ENCODE results near the gene C9orf43. TPM values are rescaled to one million over a fixed set of nuclear protein-coding genes. Genes with fewer than 3 reads are reported as not detected.

The C9orf43 gene
- total and polyA plus RNA-seq, 9 of the 15 experiments (the other 6 are each of a cell fraction or from before 2014, with no cell fraction given): 0.21 to 0.58 (median 0.33) TPM

DNA sequence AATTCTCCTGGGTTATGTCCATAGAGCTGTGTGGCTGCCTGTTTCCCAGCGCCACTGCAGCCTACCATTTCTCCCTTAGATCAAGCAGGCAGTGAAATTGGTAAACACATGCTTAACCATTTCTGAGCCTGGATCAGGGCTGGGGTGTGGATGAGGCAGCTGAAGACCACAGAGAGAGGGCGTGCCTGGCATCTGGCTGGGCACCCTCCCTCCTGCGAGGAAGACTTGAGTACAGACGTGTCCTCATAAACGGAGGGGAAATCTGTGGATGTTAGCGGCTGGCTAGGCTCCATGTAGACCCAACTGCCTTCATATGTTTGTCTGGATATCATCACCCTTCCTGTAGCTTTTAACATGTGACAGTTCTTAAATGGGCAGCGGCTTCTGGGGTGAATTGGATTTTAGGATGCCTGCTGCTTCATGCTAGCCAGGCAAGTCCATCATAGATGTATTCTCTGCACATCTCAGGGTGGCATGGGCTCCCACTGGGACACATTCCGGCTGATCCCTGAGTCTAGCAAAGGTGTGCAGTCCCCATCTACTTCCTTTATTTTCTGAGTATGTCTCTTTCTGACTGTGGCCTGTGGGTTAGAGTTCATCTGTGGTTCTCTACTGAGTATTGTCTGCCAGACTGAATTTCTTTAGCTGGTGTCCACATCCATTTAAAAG lies 63.9 kb downstream of the C9orf43 start (continued):
- TF ChIP-seq ZNF274 (IDR thresholded peaks at IDR 0.05; ENCODE audit: borderline replicate concordance, low read depth, low read length) (no peak), PCBP1 (IDR thresholded peaks at IDR 0.05; ENCODE audit: low read depth, low read length, poor library complexity, severe bottlenecking) (no peak), SIX5 (IDR thresholded peaks at IDR 0.05; ENCODE audit: borderline replicate concordance in 1 of 2, insufficient read depth in 1 of 2, low read depth in 1 of 2, low read length in 2 of 2) (no peak), RBM22 (IDR thresholded peaks at IDR 0.05; ENCODE audit: low read depth, low read length, poor library complexity, severe bottlenecking) (no peak)

DNA sequence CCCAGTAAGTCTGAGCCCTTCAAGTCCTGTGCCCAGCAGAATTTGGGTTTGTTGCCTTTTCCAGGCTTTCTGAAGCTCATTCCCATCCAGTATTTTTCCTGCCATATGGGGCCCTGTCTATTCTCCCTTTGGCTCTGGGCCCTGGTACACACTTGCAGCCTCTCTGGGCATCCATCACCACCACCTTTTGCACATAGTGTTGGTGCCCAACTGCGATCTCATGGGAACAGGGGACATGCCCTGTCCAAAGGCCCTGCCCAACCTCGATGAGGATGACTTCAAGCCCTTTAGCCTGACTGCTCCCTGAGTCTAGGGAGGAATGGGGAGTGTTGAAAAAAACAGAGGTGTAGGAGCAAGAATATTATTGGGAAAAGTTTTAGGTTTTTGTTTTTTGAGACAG lies 64.5 kb downstream of the C9orf43 start:
- H3K4me3 ChIP-seq: no peak overlapping the region
- H3K27me3 ChIP-seq (ENCODE audit: control insufficient read depth in 2 of 2, insufficient read depth in 2 of 2, low read length in 2 of 2): peaks cover 36 to 50% of the 10 kb centered on the region in 2 experiments
- H3K4me1 ChIP-seq (replicated peaks in 1 of 2; ENCODE audit: control insufficient read depth in 2 of 2, insufficient read depth in 2 of 2, low read length in 2 of 2): no peaks in the 10 kb centered on the region
- TF ChIP-seq TCFL5 (CRISPR knock-in tag; conservative IDR thresholded peaks at IDR 0.05) (no peak), ZNF444 (CRISPR knock-in tag; IDR thresholded peaks at IDR 0.05) (no peak), EP400 (IDR thresholded peaks at IDR 0.05) (no peak), EWSR1 (IDR thresholded peaks at IDR 0.05; ENCODE audit: borderline replicate concordance, low read depth, partially characterized antibody) (no peak), HNRNPL (IDR thresholded peaks at IDR 0.05; ENCODE audit: low read depth, low read length) (no peak), CBX2 (IDR thresholded peaks at IDR 0.05; ENCODE audit: insufficient read depth, low read length, poor library complexity, severe bottlenecking) (no peak), MED1 (CRISPR knock-in tag; IDR thresholded peaks at IDR 0.05; ENCODE audit: borderline replicate concordance) (no peak), MYBL2 (IDR thresholded peaks at IDR 0.05; ENCODE audit: low read depth) (no peak), MYBL2 (CRISPR knock-in tag; IDR thresholded peaks at IDR 0.05; ENCODE audit: borderline replicate concordance) (no peak), IRF1 (CRISPR knock-in tag; IDR thresholded peaks at IDR 0.05; ENCODE audit: borderline replicate concordance) (no peak)
- TF ChIP-seq, protein P1, sequence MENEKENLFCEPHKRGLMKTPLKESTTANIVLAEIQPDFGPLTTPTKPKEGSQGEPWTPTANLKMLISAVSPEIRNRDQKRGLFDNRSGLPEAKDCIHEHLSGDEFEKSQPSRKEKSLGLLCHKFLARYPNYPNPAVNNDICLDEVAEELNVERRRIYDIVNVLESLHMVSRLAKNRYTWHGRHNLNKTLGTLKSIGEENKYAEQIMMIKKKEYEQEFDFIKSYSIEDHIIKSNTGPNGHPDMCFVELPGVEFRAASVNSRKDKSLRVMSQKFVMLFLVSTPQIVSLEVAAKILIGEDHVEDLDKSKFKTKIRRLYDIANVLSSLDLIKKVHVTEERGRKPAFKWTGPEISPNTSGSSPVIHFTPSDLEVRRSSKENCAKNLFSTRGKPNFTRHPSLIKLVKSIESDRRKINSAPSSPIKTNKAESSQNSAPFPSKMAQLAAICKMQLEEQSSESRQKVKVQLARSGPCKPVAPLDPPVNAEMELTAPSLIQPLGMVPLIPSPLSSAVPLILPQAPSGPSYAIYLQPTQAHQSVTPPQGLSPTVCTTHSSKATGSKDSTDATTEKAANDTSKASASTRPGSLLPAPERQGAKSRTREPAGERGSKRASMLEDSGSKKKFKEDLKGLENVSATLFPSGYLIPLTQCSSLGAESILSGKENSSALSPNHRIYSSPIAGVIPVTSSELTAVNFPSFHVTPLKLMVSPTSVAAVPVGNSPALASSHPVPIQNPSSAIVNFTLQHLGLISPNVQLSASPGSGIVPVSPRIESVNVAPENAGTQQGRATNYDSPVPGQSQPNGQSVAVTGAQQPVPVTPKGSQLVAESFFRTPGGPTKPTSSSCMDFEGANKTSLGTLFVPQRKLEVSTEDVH (IDR thresholded peaks at IDR 0.05; ENCODE audit: low read depth, partially characterized antibody): no peak
- TF ChIP-seq, protein P2, sequence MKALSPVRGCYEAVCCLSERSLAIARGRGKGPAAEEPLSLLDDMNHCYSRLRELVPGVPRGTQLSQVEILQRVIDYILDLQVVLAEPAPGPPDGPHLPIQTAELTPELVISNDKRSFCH (CRISPR knock-in tag; IDR thresholded peaks at IDR 0.05): no peak
- TF ChIP-seq, protein P2 (tag; IDR thresholded peaks at IDR 0.05): no peak

More for the DNA sequence above, 64.5 kb downstream of the C9orf43 start:
- Histone ChIP-seq H3K36me3 (ENCODE audit: control insufficient read depth, insufficient read depth, low read length) (no peaks in the 10 kb centered on the region), H3K9ac (ENCODE audit: insufficient read depth in 1 of 2, low read depth in 2 of 2, low read length in 2 of 2) (no peak overlapping the region), H3K9me1 (ENCODE audit: control insufficient read depth, insufficient read depth, low read length) (no peaks in the 10 kb centered on the region), H2AFZ (ENCODE audit: low read depth, low read length) (no peak overlapping the region), H3K79me2 (ENCODE audit: control insufficient read depth, insufficient read depth, low read length) (no peaks in the 10 kb centered on the region), H4K20me1 (replicated peaks; ENCODE audit: control insufficient read depth, insufficient read depth, low read length) (no peaks in the 10 kb centered on the region), H3K9me3 (replicated peaks; ENCODE audit: control insufficient read depth, insufficient read depth, low read depth, low read length) (no peaks in the 10 kb centered on the region), H3K4me2 (ENCODE audit: insufficient read depth, low read length) (no peak overlapping the region), H3K27ac (ENCODE audit: extremely low read depth, low read depth, low read length) (no peak overlapping the region)
- FAIRE-seq (no peak), ATAC-seq (no peak), DNase-seq (ENCODE audit: extremely low read depth in 1 of 4, low spot score in 3 of 4) (no peak)
- in situ Hi-C loops (cut with MboI): no loop called here
- ChIA-PET POLR2A (interaction anchor here (0.7 kb wide), 1 partner anchor 20 kb away, joined by 4 read pairs; no protein-coding TSS in a partner anchor), CTCF (ENCODE audit: low intra/inter-chr PET ratio) (no interaction called here)
- intact Hi-C loops (cut with micrococcal nuclease): no loop called here
- BruUV-seq (replicated peaks): no TSS peak
- 0% methylated on average over 2 of the region's 2 CpGs for WGBS (ENCODE audit: insufficient coverage, low coverage, missing lambda C conversion rate)
